GM18520 (cell line): ENCODE results near the gene MTCL1.

Experiments
- ATAC-seq: cut with Tn5 transposase; IDR thresholded peaks from one replicate; pipeline ENCODE4 v1.9.1; 2021; ENCODE audit not compliant: unreplicated experiment

Gene MTCL1

DNA sequence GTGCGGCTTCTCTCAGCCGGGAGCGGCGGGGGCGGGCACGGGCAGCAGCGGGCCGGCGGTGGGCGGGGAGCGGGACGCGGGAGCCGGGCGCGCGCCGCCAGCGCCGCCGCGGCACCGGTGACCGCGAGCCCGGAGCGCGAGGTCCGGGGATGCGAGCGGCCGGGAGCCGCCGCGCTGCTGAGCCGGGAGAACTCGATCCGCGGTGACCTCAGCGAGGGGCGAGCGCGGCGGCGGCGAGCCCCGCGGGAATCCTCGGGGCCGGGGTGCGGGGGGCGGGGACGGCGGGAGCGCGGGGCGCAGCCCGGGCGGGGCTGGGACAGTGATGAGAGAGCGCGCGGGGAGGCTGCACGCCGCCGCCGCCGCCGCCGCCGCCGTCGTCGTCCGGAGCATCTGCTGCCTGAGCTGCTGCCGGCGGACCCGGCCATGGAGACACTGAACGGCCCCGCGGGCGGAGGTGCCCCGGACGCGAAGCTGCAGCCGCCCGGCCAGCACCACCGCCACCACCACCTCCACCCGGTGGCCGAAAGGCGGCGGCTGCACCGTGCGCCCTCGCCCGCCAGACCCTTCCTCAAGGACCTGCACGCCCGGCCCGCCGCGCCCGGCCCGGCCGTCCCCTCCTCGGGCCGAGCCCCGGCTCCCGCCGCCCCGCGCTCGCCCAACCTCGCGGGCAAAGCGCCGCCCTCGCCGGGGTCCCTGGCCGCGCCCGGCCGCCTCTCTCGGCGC lies at the start of gene MTCL1:
MTCL1 (plus strand) TSS at position 319 of the 723 bp plus-strand sequence; CDS start at position 424, 105 bp downstream.
- peak; percentile 20 for ATAC-seq

DNA sequence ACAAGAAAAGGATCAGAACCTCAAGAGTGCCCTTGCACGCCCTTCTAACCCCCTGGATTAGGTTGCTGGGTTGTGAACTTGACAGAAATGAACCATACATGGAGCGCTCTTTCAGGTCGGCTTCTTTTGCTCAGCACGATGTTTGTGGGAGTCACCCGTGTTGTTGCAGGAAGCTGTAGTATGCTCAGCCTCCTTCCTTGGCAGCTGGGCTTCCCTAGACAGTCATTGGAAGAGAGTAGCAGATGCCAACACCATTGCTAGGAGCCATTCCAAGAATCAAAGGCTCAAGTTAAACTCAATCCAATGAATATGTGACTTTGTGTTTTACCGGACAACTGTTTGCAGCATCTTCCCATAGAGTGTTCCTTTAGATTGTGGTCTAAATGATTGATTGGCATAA lies 49.1 kb upstream of the MTCL1 start:
- no peak for ATAC-seq

DNA sequence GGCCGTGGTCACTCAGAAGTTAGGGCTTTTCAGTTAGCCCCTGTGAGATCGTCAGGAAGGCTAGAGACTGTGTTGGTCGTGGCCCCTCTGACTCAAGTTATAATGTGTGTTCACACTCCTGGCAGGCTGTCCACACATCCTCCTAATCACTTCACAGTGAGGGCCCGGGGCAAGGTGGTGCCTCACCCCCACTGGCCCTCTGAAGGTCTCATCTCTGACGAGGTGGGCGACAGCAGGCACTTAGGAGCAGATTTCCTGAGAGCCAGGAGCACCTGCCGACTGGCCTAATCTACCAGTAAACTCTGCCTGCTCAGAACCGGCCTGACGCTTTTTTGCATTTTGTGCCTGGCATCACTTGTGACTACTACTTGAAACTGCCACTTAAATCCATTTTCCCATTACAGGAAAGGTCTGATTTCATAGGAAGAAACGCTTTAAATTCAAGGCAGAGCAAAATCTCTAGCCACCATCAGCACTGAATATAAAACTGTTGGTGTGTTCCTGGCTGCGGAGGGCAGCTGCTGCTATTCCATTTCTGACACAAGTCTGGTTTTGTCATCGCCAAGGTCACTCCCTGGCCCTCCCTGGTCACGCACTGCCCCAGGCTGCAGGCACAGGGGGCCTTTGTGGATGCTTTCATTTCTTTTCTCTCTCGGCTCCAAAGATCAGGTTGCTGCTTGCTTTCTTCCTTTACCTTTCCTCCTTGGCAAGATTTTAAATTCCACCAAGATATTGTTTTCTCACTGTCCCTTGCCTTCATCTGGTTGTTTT lies 48.1 kb upstream of the MTCL1 start:
- no peak for ATAC-seq

DNA sequence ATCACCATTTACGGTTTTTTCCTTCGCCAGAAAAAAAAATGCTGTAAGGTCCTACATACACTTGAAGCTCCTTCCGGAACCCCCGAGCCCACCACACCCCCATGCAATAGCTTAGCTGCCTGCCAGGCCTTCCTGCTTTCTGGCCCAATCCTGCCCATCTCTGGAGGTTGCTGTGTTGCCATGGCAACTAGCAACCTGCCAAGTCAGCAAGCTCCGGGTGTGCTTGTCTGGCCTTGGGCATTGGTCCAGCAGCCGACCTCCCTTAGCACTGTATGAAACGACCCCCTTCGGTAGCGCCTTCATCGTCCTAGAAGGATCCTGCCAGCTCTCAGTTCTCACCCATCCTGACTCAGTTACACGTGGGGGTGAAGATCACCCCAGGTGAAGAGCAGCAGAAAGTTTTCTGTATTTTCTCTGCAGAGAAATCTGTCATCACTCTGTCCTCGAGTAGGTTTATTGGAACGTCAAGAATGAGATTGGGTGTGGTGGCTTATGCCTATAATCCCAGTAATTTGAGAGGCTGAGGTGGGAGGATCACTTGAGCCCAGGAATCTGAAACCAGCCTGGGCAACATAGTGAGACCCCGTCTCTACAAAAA lies 47.4 kb upstream of the MTCL1 start:
- ATAC-seq: no peak

DNA sequence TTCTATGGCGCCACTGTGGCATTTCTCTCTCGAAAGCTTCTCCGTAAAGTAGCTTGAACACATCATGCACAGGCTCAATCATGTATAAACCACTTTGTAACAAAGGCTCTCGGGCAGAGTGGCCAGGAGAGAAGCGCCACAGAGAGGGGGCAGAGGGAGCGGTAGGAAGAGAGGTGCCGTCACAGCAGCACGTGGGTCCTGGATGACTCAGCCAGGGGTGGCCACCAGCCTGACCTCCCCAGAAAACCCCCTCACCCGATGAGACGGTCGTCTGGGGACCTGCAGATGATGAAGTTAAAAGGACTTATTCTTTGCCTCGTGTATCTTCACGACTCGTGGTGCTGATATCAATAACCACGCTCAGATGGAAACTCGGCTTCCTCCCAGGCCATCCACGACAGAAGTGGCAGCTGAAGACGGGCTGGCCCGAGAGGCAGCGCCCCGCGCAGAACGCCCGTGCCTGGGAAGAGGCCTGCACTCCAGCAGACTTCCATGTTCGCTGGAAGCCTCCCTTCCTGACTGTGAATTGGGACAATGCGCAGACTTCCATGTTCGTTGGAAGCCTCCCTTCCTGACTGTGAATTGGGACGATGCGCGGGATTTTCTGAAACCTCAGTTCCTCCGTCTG lies 46.4 kb upstream of the MTCL1 start:
- no peak for ATAC-seq

DNA sequence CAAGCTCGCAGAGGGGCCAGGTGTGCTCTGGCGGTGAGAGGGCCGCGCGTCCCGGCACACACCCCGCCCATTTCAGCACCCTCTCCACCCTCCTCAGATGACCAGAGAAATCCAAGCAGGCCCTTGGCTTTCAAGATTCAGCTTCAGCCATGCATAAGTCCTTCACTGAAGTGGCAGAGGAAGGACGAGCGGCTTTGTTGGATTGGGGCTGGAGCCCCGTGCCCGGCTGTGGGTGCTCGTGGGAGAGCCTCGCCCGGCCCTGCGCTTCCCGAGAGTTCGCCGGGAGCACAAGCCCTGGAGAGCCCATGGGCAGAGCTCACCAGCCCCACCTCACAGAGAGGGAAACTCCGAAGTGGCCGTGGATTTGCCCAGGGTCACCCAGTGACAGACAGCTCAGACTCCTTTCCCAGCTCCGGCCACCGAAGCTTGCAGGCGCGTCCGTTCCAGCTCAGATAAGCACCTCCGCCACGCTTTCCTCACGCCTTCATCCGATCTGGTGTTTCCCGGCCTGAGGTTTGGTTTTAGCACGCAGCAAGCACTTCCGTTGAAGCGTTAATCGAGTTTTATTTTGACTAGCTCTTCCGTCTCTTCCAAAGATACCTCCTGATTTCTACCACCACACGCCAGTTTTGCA lies 45.6 kb upstream of the MTCL1 start:
- ATAC-seq: no peak

DNA sequence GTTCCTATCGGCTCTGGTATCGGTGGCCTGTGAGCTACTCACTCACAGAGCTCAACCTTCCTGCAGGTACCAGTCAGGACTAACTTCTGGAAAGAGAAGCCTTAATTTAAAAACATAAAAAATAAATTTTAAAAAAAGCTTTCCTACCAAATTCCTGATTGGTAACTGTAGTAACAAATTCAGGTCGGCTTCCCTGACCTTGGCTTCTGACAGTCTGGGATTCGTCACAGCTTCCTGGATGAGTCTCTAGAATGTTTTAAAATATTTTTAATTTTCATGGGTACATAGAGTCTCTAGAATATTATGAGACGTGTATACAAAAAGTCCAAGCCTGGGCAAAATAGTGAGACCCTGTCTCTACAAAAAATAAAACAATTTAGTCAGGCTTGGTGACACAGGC lies 45.0 kb upstream of the MTCL1 start:
- ATAC-seq: no peak

DNA sequence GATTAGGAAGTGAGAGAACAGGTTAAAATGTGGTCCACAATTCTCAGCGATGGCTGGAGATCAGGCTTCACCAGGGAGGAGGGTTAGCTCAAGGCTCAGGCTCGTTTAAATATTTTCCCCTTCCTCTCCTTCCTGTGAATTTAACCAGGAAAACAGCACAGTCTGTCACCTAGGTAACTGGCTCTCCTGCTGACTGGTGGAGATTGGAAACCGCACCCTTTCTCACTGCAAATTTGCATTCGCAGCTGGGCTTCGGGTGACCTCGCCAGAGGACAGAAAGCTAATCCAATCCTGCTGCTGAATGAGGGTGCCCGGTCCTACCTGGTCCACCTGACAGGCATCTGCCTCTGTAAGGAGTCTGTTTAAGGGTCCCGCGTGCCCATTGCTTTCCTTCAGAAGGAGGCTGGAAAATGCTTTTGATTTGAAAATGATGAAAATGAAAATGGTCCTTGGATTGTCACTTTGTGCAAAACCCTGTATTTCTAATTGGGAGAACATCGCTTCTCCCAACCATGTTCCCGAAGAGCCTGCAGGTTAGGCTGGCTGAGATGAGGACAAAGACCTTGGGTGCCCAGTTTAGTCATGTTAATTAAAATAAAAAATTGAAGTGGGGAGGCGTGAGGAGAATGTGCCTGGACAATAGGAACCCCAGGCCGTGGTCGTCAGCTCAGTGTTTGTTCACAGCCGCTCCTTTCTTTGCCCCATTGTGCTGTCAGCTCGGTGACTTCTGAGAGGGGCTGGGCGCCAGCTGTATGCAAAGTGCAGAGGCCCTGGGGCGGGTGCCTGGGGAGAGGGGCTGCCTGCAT lies 43.4 kb upstream of the MTCL1 start:
- ATAC-seq: no peak

DNA sequence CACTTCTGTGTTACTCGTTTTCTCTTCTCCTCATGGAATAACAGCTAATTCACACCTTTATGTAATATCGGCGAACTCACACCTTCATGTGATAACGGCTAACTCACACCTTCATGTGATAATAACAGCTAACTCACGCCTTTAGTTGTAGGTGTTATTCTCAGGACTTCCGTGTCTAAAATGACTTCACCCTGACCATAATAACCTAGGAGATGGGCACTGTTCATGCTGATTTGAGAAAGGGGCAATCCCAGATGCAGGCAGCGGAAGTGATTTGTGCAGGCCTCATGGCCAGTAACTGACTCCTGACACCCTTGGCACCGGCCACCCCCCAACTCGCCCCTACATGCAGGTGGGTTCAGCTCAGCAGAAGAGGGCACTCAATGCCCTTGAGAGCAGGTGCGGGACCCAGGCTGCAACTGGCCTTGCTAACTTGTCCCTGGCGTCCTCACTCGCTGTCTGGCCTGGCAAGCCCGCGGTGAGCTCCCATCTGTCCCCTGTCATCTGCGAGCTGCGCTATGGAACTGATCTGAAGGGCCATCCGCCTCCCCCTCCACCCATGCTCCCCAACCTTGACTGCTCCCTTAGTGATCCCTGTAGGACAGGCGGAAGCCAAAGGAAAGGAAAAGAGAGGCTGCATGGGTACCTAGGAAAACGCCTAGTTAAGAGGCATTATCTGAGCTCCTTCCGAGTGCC lies 42.6 kb upstream of the MTCL1 start:
- ATAC-seq: no peak

DNA sequence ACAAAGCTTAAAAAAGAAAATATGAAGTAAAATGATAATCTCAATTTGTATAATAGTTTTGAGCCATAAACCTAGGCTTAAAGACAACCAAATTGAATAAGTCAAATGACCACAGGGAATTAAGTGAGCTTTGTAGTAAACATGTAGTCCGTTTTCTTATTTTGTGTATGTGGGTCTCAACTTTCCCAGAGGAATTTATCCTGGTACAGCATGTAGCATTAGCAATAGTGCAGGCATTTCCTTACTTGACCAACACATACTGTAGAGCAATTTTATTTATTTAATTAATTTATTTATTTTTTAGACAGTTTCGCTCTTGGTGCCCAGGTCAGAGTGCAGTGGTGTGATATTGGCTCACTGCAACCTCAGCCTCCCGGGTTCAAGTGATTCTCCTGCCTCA lies 37.5 kb upstream of the MTCL1 start:
- ATAC-seq: no peak

DNA sequence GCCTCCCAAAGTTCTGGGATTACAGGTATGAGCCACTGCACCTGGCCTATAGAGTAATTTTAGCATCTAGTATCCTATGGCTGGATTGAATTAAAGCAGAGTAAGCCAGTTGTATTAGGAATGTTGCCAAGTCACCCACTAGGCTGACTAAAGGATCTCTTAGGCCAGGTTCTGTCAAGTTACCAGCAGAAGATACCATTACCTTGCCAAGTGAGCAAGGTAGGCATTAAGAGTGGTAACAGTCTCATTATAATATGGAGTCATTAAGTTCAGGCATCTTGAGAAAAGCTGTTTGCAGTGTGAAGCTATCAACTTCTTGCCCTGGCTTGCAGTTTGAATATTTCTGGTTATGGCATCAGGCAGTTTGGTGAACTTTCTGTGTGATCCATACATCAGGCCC lies 37.0 kb upstream of the MTCL1 start:
- ATAC-seq: no peak

DNA sequence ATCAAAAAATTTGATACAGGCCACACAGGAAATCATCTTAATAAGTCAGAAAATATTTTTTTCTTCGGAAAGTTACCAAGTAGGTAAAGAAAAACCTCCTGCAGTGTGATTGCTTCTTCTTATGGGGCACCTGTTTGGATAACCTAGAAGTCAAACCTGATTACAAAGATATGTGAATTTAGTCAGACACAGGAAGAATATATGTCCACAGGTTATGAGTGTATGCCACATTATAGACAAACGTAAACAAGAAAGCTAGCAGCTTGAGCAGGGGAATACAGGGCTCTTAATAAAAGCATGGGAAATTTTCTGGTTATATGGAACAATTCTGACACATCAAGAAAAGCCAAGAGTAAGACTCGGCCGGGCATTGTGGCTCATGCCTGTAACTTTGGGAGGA lies 35.8 kb upstream of the MTCL1 start:
- ATAC-seq: no peak

DNA sequence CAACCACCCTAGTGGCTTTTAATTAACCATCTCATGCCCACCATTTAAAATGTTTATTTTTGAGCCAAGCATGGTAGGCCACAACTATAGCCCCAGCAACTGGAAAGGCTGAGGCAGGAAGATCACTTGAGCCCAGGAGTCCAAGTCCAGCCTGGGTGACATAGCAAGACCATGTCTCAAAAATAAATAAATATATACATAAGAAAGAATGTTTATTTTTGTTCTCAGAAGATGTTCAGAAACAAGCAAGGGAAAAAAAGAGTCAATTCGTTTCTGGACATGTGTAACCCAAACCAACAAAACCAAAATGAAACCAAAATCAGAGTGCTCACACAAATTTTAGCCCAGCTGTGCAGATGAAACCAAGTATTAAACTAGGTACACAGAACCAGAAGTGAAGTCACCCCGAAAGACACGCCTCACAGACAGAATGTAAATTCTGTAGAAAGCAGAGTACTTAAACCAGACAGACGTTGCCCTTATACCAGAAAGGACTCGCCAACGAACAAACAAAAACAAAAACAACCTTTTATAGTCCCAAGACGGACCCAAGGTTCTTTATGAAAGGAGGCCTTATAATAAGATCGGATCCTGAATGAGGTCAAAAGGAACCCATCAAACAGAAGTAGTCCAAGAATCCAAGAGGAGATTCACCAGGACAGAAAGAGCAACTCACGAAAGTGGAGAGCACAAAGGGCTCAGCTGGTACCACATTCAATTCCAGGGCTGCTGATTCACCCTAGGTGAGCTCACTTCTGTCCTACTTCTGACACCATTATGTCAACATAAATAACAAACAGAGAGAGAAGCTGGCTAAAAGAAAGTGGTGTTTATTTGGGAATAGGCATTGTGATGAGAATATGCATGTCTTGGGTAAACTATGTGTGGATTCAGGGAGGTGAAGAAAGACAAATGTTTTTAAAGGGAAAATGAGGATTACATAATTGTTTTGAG lies 31.8 kb upstream of the MTCL1 start:
- ATAC-seq: peak; percentile 93

DNA sequence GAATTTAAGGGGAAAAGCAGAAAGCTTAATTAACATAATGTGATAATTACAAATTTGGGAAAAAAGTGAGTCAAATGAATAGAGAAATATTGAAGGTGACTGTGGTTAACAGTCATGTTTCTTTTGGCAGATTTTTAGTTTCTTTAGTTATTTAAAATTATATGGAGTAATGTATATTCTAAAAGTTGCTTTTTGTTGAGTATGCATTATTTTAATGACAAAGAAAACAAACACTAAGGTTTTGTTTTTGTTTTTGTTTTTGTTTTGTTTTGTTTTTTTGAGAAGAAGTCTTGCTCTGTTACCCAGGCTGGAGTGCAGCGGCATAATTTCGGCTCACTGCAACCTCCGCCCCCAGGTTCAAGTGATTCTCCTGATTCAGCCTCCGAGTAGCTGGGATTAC lies 30.3 kb upstream of the MTCL1 start:
- no peak for ATAC-seq

DNA sequence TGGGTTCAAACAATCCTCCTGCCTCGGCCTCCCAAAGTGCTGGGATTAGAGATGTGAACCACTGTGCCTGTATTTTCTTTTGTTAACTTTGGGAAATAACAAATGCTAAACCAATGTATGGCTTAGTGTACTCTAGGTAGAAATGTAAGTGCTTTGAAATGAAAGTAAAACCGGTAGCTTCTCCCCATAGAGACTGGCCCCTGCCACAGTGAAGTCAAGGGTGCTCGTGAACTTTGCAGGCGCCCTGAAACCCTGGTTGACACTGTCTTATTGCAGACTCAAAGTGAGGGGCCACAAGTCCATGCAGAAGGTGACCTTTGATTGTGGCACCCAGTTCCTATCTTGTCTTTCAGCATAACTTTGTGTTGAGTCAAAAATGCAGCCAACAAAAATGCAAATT lies 24.2 kb upstream of the MTCL1 start:
- no peak for ATAC-seq

DNA sequence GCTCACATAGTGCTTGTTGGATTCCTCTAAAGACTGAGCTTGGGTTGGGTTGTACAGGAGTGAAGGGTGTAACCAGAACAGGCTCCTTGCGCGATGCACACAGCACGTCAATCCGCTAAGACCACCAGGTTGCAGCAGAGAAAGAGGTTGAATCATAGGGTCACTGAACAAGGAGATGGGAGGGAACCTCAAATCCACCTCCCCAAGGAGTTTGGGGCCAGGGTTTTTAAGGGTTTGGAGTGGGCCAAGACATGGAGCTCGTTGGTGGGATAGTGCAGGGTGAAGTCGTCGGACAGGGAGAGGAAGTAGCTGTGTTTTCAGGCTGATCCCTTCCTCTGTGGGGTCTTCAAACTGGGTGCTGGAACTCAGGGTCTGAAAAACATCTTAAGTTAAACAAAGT lies 20.8 kb upstream of the MTCL1 start:
- no peak for ATAC-seq

DNA sequence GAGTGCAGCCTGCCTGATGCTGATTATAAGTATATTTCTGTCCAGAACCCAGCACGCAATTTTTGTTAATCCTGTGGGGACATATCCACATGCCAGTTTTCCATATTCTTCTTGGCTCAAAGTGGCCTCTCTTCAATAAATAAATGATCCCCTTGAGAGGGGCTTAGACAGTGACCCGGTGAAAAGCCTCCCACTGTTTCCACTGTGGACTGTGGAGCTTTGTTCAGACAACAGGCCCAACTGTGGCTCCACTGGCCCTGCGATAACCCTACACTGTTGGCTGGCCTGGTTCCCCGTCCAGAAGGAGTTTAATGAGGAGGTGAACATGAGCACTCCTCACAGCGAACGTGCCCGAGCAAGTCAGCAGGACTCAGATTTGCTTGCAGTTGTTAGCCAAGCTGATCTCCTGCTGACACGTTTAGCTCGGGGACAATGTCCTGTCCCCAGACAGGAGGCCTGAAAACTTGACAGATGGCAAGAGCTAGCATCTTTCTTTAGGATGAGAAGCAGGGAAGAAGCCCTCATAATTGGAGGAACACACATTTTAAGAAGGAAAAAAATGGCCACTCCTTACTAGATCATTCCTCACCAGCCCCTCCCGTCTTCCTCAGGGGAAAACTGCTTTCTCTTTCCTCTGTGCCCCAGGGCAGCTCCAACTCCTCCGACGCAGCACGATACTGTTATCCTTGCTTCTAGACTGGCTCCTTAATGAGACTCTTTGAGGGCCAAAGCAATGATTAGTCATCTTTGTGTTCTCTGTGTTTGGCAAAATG lies 20.0 kb upstream of the MTCL1 start:
- no peak for ATAC-seq

DNA sequence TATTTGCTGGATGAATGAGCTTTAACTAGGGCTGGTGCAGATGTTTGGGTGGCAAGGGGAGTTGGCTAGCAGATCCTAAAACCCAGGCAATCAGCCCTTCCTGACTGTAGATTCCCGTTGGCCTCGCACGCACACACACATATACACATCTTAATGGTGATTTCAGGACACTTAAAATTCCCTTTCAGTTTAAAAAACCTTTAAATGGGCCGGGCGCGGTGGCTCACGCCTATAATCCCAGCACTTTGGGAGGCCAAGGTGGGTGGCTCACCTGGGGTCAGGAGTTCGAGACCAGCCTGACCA lies 19.5 kb upstream of the MTCL1 start:
- ATAC-seq: no peak
